HG02798 (cell line): ENCODE data around the gene PRKRIP1.
A peak's percentile ranks its signal among the peaks of the same experiment; 100 is the strongest.
"Not testable (repeated sequence)": the region's sequence is repeated elsewhere in the genome, so short reads cannot be mapped to it uniquely, and the experiment has no call there.

Experiments
- ATAC-seq: cut with Tn5 transposase; IDR thresholded peaks from one replicate; pipeline ENCODE4 v1.9.1; 2021; ENCODE audit warnings: mild to moderate bottlenecking; ENCODE audit not compliant: unreplicated experiment, poor library complexity

Gene PRKRIP1, protein sequence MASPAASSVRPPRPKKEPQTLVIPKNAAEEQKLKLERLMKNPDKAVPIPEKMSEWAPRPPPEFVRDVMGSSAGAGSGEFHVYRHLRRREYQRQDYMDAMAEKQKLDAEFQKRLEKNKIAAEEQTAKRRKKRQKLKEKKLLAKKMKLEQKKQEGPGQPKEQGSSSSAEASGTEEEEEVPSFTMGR

DNA sequence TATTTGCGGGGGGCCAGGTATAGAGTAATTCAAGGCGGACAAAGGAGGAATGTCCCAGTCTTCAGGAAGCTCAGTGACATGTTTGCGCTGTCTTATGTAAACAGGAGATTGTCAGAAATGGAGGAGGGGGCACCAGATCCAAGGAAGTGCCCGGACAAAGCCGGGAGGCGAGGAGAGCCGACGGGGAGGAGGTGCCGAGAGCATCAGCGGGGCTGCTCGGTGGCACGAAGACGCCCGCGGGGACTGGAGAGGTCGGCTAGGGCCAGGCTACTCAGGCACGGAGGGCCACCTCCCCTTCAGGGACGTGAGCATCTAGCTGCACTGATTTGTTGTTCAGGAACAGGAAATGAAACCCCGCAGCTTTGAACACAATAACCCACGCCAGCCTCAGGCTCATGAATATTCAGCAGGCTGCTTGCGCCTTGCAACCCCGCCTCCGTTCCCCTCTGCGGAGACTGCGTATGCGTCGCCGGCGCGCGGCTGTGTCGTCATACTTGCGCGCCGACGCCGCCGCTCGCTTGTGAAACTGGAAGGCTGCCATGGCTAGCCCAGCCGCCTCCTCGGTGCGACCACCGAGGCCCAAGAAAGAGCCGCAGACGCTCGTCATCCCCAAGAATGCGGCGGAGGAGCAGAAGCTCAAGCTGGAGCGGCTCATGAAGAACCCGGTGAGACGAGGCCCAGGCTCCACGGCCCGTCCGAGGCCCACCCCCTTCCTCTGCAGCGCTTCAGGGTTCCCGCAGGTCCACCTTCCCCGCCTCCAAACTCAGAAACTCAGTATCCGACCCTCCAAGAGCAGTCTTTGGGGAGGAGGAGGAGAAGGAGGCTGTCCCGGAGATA is at the start of gene PRKRIP1:
PRKRIP1 (plus strand) TSS at position 491 of the 837 bp plus-strand sequence; CDS start at position 540, 49 bp downstream.
- peak; percentile 99 for ATAC-seq

DNA sequence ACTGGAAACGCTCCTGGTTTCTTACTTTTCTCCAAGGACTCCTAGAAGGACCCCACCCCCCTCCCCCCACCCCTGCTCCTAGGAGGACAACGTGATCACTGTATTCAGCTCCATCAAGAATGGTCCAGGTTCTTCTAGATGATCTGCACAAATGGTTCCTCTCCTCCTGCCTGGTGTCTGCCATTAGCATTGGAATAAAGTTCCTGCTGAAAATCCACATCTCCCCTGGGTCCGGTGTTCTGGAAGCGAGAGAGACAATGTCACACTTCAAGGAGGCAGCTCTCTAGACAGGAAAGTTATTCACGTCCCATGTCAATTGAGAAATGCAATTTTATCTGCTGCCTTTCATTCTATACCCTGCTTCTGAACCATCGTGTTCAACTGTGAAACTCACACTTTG is 49.2 kb upstream of the PRKRIP1 start:
- not testable (repeated sequence) for ATAC-seq

DNA sequence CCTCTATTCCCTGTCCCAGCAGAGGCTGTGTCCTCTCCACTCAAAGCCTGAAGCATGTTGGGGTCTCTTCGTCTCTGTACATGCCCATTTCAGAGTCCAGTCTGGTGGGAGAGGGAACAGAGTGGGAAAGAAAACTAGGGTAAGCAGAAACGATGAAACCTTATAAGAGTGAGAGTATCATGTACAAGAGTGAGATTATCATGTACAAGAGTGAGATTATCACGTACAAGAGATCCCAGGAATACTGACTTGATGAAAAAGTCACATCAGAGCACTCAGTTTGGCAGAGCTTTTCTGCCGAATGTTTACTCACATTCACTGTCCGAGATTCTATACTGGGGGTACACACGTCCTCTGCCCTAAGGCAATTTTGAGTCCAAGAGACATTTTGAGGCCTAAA is 39.8 kb upstream of the PRKRIP1 start, which contains the start of gene SPDYE6:
SPDYE6 (minus strand) TSS at position 101 of the 400 bp plus-strand sequence. CDS start 421 bp downstream, outside the sequence.
- not testable (repeated sequence) for ATAC-seq

DNA sequence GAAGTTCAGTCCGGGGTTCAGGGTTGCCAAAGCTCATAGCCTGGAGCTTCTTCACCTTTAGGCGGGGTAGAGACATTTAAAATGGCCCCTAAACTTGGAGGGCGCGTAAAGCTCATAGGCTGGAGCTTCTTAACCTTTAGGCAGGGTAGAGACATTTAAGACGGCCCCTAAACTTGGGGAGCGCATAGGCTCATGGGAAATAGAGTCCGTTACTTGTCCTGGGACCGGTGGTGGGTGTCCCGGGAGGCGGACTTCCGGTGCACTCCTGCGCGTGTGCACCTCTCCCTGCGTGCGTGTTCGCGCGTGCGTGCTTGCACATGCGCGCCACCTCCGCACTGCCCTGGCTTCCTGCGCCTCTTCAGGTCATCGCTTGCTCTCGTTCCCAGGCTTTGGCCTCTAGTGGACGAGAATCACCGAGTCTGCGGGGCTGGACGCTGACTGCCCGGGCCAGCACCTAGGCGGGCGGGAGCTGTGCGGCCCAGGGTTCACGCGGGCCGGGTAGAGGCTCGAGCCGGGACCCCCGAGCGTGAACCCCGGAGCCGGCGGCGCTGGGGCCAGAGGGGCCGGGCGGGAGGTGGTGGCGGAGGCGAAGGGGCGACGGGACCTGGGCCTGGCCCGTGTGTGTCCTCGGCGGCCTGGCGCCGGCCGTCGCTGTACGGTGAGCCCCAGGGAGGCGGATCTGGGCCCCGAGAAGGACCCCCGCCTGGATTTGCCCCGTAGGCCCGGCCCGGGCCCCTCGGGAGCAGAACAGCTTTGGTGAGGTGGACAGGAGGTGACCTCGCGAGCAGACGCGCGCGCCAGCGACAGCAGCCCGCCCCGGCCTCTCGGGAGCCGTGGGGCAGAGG is 32.4 kb upstream of the PRKRIP1 start:
- peak; percentile 99 for ATAC-seq

DNA sequence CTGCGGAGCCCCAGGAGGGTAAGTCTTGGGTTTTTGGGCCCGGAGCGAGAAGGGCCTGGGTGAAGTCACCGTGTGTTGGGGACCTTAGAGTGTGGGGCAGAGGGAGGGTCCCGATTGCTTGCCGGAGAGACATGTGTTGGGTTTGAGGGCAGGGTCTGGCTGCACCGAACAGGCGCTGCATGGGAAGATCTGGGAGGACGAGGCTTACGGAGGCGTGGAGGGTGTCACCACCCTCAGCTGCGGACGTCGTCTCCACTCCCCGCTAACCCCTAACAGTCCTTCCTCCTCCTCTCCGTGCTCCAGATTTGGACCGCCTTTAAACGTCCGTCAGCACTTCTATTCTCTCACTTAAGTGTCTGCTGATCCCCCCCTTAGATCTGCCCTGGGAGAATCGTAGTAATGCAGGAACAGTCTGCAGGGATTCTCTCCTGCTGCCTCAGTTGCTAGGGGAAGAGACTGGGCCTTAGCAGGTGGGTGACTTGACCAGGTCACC is 31.7 kb upstream of the PRKRIP1 start:
- not testable (repeated sequence) for ATAC-seq

DNA sequence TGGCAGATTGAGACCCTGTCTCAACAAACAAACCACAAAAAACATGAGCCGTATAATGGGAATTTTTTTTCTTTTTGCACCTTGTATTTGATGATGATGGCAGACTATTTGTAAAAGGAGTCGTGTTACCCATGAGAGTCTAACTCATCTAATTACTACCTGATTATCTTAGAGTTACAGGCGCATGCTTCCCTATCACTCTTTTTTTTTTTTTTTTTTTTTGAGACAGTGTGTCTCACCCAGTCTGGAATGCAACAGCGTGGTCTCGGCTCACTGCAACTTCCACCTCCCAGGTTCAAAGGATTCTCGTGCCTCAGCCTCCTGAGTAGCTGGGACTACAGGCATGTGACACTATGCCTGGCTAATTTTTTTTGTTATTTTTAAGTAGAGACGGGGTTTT is 30.8 kb upstream of the PRKRIP1 start:
- not testable (repeated sequence) for ATAC-seq

DNA sequence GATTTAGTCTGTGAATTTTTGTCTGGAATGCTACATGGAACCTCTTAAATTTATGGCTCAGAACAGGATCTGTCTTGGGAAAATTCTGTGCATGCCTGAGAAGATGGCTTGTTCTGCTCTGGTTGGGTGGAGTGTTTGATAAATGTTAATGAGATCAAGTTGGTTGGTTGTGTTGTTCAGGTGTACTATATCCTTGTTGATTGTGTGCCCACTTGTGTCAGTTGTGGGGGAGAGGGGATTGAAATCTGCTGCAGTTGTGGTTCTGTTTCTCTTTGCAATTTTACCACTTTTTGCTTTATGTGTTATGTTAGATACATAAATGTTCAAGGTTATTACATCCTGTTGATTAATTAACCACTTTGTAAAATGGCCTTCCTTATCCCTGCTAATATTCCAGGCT is 26.1 kb upstream of the PRKRIP1 start:
- not testable (repeated sequence) for ATAC-seq

DNA sequence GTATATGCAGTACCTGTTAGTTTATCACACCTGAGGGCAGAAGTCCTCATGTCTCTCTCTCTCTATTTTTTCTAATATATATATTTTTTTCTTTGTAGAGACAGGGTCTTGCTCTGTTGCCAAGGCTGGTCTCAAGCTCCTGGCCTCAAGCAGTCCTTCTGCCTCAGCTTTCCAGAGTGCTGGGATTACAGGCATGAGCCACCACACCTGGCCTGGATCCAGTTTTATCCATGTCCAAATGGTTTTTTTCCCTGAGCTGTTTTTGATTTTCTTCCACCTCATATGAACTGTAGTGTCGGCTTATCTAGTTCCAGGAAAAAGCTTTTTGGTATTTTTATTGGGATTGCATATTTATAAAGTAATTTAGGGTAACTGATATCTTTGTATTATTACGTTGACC is 23.4 kb upstream of the PRKRIP1 start:
- ATAC-seq: not testable (repeated sequence)

DNA sequence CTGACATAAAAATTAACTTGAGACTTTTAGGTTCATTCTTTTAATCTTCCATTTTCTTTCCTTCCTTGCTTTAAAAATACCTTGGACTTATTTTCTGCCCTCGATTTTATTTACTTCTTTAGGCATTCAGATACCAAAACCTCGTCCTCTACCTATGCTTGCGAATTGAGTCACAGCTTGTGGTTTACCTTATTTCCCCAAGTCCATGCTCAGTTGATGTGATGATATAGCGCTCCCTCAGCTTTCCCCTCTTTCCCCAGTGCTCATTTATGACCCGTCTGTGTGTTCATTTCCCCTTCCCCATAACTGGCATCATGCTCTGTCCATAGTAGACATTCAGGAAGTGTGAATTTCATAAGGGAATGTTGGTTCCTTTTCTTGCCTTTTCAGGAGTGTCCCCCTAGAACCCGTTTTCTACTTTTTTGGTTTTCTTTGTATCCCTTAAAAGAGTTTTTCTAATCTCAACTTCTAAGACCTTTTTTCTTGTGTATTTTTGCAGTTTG is 19.1 kb upstream of the PRKRIP1 start:
- no peak for ATAC-seq

DNA sequence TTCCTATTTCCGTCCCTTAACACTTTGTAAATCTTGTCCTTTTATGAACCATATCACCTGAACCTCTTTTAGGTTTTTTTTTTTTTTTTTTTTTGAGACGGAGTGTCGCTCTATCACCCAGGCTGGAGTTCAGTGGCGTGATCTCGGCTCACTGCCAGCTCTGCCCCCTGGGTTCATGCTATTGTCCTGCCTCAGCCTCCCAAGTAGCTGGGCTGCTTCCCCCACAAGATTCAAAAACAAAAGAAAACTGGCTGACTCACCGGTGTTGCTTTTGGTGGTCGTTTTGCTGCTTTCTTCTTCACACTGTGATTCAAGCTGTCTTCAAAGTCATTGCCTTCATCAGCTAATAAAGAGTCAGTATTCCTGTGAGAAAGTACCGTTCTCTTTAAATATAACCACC is 15.3 kb upstream of the PRKRIP1 start:
- ATAC-seq: not testable (repeated sequence)

DNA sequence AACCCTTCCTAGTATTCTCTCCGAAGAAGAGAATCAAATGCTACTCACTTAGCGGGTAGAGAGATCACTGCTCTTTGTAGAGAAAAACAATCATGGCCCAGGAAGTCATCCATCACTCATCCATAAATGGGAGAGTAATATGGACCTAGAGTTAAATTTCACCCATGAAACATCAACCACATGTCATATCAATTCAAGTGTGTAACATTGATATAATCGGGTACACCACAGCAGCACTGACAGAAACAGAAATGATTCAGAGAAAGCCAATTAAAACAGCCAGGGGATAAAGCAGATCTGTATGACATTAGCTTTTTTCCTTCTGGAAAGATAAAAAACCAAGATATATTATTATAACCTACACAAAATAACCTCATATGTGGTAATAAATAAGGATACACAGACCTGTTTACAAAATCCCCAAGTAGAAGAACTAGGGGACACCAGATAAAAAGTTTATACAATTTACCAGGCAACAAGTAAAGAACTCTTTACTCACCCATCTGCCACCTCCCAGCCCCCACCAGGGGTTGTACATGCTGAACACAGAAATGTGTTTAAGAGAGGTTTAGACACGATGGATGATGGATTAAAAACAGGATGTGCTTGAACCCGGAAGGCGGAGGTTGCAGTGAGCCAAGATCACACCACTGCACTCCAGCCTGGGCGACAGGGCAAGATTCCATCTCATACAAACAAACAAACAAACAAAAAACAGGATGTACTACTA is 14.3 kb upstream of the PRKRIP1 start:
- ATAC-seq: not testable (repeated sequence)

DNA sequence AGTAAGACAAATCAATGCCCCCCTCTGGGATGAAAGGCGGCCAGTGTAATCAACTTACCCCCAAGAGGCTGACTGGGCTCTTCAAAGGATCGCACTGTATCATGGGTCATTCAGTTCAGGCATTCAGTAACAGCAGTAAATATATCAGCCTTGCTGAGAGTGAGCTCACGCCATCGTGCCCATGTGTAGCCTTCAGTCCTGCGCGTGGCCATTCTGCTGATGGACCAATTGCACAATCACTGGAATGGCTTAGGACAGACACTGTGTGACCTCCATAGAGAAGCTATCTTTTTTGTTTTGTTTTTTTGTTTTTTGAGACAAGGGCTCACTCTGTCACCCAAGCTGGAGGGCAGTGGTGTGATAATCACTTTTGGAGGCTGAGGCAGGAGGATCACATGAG is 9.1 kb upstream of the PRKRIP1 start:
- ATAC-seq: no peak

DNA sequence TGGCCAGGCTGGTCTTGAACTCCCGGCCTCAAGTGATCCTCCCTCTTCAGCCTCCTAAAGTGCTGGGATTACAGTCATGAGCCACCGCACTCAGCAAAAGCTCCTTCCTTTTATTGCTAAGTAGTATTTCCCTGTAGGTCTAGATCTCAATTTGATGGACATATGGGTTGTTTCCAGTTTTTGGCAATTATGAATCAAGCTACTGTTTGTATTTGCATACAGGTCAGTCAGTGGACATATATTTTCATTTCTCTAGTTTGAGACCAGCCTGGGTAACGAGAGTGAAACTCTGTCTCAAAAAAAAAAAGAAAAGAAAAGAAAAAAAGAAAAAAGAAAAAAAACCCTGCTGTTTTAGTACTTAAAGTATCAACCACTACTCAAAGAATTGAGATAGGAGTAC is 6.4 kb upstream of the PRKRIP1 start:
- peak; percentile 60 for ATAC-seq

DNA sequence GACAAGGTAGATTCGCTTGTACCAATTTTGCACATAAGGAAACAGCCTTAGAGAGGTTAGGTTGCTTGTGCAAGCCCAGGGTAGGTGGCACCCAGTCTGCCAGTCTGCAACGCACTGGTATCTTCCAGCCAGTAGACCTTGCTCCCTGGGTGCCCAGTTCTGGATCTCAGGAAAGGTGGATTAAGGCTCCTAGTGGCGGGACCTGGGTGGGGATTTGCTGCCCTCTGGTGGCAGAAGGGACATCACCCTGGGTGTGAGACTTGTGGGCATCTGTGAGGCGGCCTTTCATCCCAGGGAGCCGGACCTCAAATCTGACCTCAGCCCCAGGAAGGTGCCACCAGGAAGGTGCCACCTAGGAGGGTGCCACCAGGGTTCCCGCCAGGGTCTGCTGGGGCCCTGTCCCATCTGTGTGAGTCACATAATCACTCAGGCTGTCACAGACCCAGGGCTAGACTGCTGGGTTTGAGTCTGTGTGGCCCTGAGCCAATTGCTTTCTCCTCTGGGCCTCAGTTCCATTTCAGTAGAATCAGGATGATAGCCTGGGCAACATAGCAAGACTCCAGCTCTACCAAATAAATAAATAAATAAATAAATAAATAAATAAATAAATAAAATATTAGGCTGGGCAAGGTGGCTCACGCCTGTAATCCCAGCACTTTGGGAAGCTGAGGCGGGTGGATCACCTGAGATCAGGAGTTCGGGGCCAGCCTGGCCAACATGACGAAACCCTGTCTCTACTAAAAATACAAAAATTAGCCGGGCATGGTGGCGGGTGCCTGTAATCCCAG is 5.3 kb upstream of the PRKRIP1 start:
- peak; percentile 47 for ATAC-seq

DNA sequence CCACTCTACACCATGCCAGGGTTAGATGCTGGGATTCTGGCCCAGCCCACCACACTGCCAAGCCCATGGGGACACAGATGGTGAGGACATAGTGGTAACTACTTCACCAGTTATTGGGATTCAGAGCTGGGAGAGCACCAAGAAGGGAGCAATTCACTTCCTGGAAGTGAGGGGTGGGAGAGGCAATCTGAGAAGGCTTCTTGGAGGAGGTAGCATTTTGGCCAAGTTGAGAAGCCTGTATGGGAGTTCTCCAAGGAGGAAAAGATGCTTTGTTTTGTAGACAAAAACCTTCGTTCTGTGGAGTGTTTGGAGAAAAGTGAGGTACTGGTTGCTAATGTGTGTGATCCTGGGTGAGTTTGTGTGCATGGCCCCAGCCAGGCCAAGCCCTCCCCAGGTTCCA is 3.8 kb upstream of the PRKRIP1 start:
- no peak for ATAC-seq

DNA sequence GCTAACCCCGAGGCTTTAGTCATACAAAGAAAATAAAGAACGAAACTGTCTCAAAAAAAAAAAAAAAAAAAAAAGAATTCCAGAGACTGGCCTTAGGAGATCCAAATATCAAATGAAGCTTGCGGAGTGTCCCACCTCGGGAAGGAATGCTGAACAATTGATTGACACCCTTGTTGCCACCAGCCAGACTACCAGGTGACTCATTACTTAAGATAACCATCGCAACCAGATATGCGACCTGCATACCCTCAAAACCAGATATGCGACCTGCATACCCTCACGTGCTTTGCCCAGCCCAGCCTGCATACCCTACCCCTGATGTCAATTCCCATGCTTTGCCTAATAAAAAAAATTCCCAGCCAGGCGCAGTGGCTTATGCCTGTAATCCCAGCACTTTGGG is 2.7 kb upstream of the PRKRIP1 start:
- ATAC-seq: no peak

DNA sequence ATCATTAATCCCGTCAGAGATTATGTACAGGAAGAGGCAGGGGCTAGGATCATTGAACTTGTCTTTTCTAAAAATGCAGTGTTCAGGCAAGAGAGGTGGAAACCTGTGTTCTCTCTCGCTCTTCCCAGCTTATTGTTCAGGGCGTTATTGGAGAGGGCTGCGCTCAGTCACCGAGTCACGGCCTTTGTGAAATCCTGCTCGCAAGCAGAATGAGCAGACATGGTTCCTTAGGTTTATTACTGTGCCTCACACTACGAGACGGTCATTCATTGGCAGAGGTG is 631 bp upstream of the PRKRIP1 start:
- no peak for ATAC-seq

DNA sequence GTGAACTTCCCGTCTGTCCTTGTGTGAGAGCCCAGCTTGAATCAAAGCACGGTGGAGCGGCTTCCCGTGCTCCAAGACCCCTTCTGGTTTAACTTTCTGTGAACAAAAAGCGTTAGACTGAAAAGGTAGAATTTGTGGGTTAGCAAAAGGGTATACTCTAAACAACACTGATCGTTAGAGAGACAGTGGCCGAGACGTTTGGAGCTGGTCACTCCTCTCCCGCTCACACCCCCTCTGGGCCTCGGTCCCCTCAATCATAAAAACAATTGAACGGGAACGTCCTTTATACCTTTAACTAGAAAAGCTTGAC is 502 bp downstream of the PRKRIP1 start:
- no peak for ATAC-seq

DNA sequence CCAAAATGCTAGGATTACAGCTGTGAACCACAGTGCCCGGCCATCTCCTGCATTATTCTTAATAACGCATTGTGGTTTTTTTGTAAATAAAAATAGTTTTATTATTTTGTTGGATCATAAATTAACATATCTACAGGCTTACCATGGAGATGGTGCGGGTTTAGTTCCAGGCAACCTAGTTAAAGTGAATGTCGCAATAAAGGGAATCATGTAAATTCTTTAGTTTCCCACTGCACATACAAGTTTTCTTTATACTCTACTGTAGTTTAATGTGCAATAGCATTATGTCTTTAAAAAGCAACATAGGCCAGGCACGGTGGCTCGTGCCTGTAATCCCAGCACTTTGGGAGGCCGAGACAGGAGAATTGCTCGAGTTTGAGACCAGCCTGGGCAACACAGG is 2.4 kb downstream of the PRKRIP1 start:
- ATAC-seq: no peak
